Breast epithelium (tissue), 3 donors: ENCODE results near the gene ZNF749.
"Not testable (repeated sequence)": the region's sequence is repeated elsewhere in the genome, so short reads cannot be mapped to it uniquely, and the experiment has no call there.

Experiments
- POLR2A ChIP-seq: fragments of 450-650 bp; IDR thresholded peaks from one replicate; pipeline ENCODE4 v1.6.1; 2016; ENCODE audit warnings: antibody characterized with exemption, mild to moderate bottlenecking, moderate library complexity
- TF ChIP-seq, protein P1 (sequence below), 3 donors: fragments of 450-650 bp; IDR thresholded peaks; one replicate each; pipeline ENCODE4 v1.5.1; 2016 to 2017; ENCODE audit warnings: antibody characterized with exemption in 3 of 3, mild to moderate bottlenecking in 3 of 3, moderate library complexity in 3 of 3

DNA sequence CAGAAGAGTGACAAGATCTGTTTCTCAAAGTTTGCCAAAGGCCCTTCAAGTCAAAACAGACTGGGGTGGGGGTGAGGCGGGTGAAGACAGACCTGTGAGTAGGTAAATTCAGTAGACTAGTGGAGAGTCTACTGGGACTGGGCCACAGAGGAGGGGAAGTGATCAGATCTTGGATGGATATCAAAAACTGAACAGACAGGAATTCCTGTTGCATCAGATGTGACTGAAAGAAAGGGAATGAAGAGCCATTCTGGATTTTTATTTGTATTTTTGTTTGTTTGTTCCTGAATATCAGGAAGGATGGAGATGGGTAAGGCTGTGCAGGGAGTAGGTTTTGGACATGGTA lies 53.1 kb downstream of the ZNF749 start:
- TF ChIP-seq, protein P1, sequence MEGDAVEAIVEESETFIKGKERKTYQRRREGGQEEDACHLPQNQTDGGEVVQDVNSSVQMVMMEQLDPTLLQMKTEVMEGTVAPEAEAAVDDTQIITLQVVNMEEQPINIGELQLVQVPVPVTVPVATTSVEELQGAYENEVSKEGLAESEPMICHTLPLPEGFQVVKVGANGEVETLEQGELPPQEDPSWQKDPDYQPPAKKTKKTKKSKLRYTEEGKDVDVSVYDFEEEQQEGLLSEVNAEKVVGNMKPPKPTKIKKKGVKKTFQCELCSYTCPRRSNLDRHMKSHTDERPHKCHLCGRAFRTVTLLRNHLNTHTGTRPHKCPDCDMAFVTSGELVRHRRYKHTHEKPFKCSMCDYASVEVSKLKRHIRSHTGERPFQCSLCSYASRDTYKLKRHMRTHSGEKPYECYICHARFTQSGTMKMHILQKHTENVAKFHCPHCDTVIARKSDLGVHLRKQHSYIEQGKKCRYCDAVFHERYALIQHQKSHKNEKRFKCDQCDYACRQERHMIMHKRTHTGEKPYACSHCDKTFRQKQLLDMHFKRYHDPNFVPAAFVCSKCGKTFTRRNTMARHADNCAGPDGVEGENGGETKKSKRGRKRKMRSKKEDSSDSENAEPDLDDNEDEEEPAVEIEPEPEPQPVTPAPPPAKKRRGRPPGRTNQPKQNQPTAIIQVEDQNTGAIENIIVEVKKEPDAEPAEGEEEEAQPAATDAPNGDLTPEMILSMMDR (IDR thresholded peaks at IDR 0.05) = not testable (repeated sequence)
- not testable (repeated sequence) for TF ChIP-seq POLR2A
